Ectodermal cell (in vitro differentiated cells): Measurements from ENCODE around the gene KIF6.

Source experiments
- H3K27ac ChIP-seq: 2 replicates; pipeline ENCODE4 v1.7.0; 2013; ENCODE audit warnings: mild to moderate bottlenecking, low read depth, low read length; ENCODE audit not compliant: insufficient read depth, poor library complexity, severe bottlenecking
- H3K27me3 ChIP-seq: 2 replicates; pipeline ENCODE4 v1.7.0; 2013; ENCODE audit warnings: mild to moderate bottlenecking, low read length; ENCODE audit not compliant: insufficient read depth, control insufficient read depth, poor library complexity, severe bottlenecking
- H3K36me3 ChIP-seq: one replicate; pipeline ENCODE4 v1.7.0; 2013; ENCODE audit warnings: low read length; ENCODE audit not compliant: control insufficient read depth, insufficient read depth
- H3K4me1 ChIP-seq: one replicate; pipeline ENCODE4 v1.7.0; 2013; ENCODE audit warnings: low read length; ENCODE audit not compliant: control insufficient read depth, insufficient read depth
- H3K4me3 ChIP-seq: 2 replicates; pipeline ENCODE4 v1.7.0; 2013; ENCODE audit warnings: low read depth, low read length, control low read depth; ENCODE audit not compliant: insufficient read depth
- H3K9me3 ChIP-seq: 2 replicates; pipeline ENCODE4 v1.7.0; 2013; ENCODE audit warnings: mild to moderate bottlenecking, low read length, moderate library complexity; ENCODE audit not compliant: control insufficient read depth
- WGBS, 2 experiments: methylation state at CpG; one replicate each; pipeline ENCODE4 v1.1.7; 2013; ENCODE audit warnings: missing lambda C conversion rate in 2 of 2; 5-methylcytosine and 5-hydroxymethylcytosine counted together

KIF6 gene

DNA sequence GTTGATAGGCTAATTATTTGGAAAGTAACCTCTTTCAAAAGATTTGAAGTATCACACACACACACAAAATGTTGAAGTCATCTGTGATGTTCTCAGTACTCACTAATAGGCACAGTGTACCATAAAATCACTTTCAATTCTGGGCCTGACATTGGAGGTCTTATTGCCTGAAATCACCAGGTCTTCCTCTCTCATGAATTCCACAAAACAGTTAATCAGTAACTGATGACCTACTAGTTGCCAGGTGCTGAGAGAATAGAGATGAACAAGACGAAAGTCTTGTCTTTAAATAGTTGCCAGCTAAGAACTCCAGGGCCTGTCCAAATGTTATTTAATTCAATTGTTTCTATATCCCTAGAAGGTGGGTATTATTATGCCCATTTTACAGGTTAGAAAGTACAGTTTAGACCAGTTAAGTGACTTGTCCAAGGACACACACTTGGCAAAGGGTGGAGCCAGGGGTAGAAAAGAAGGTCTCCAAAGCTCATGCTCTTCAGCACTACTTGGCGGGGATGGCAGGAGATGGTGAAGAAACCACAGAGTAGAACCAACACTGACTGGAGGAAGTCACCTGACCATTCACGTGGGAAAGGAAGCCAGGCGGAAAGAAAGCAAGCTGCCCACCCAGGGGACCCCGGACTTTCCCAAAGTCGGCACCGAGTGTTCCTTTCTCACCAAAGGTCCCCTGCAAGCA, 116.4 kb downstream of the KIF6 start:
- H3K27me3 ChIP-seq, result no peaks in the 10 kb centered on the region
- H3K27ac ChIP-seq, result no peak overlapping the region
- H3K36me3 ChIP-seq, result no peaks in the 10 kb centered on the region
- no peak overlapping the region for H3K4me3 ChIP-seq
- no peaks in the 10 kb centered on the region for H3K9me3 ChIP-seq
- no peaks in the 10 kb centered on the region for H3K4me1 ChIP-seq
- 92 to 93% methylated on average over 7 of the region's 7 CpGs for WGBS, 2 experiments

DNA sequence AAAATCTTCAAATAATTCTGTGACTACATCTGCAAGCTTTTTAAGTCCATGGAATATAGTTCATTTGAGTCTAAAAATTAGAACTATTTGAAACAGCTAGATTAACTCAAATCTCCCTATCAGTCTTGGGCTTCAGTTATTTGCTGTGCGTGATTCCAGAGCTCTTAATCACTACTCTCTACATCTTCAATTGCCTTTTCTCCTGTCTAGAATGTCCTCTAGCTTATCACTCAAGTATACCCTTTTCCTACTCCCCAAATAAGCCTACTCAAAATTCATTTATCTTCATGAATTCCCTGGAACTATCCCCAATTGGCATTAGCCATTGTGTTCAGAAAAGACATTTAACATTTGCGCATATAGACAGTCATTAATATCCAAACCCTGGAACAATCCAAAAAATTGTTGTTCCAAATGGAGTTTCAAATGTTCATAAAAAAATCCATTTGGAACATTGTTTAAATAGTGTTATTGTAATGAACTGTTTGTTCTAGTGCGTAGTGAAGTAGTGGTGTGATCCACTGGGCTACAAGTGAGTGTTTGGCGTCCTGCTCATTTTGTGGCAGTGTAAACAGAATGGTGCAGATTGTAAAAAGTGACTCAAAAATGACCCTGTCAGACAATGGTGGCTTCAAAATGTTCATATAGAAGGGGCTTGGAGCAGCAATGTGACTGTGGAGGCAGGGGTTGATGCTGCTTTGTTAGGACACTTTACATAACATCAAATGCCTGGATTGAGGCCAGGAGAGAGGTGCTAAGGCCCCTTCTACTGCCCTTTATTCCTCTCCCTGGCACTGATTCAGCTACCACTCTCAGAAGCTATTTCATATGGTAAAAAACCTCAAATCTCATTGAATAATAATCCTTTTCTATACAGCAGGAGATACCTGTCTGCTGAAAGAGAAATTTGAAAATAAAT, 122.3 kb downstream of the KIF6 start:
- WGBS, 2 experiments, result 95 to 96% methylated on average over 4 of the region's 4 CpGs
- Histone ChIP-seq H3K4me3 (no peak overlapping the region), H3K9me3 (no peaks in the 10 kb centered on the region), H3K27ac (no peak overlapping the region), H3K27me3 (no peaks in the 10 kb centered on the region), H3K36me3 (no peaks in the 10 kb centered on the region), H3K4me1 (no peaks in the 10 kb centered on the region)

DNA sequence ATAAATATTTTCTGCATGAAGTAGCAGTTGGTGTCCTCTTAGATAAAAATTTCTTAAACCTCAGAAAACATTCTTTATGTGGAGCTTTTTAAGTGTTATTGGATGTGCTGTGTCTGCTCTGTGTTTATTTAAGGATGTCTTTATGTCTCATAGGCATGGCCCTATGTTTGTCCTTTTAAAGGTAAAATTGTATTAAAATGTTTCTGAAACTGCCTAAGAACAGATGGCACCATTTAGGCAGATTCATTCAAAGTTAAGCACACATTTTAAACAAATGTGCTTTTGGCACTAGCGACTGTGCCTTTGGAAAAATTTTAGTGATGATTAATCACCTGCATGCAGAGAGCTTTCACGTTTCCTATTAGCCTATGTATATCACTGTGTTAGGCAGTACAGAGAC, 125.2 kb downstream of the KIF6 start:
- Histone ChIP-seq H3K9me3 (no peaks in the 10 kb centered on the region), H3K4me3 (no peak overlapping the region), H3K27ac (no peak overlapping the region), H3K36me3 (no peaks in the 10 kb centered on the region), H3K27me3 (no peaks in the 10 kb centered on the region), H3K4me1 (no peaks in the 10 kb centered on the region)
- WGBS, 2 experiments, result 89 to 97% methylated on average over 2 of the region's 2 CpGs

DNA sequence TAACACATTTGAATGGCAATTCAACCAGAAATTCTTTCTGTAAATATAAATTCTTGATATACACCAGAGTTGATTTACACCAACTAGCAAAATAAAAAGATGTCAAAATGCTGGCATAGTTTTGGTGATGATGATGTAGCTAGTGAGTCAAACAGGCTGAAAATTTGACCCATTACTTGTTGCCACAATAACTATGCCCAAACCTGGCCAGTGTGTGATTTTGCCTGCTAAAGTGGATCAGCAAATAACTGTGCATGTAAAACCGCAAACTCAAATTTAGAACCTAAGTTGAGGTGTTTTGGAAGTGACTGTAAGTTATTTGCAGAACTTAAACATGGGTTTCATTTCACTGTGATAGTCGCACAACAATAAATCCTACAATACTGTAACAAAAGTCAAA, 125.9 kb downstream of the KIF6 start:
- Histone ChIP-seq H3K36me3 (no peaks in the 10 kb centered on the region), H3K27ac (no peak overlapping the region)
- WGBS, 2 experiments, result 91 to 92% methylated on average over 2 of the region's 2 CpGs

DNA sequence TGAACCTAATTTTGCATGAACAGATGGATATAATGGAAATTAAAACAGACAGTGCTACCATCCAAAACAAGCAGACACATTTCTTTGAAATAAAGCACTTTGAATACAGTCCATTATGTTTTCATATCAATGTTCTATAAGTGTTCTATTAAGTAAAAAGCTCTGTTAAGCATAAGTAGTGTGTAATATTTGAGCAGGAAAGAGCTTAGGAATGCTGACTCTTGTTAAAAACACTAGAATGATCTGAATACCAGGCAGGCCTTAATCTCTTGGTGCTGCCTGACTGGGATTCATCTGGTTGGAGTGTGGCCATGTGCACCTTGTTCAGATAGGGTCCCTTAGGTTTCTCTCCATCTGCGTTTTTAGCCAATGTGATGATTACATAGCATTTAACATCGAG, 130.9 kb downstream of the KIF6 start:
- Histone ChIP-seq H3K4me1 (no peaks in the 10 kb centered on the region), H3K4me3 (no peak overlapping the region), H3K27me3 (no peaks in the 10 kb centered on the region), H3K9me3 (no peaks in the 10 kb centered on the region), H3K36me3 (no peaks in the 10 kb centered on the region), H3K27ac (no peak overlapping the region)
- 91 to 97% methylated on average over 2 of the region's 2 CpGs for WGBS, 2 experiments

More for the DNA sequence above, 125.9 kb downstream of the KIF6 start:
- H3K9me3 ChIP-seq, result no peaks in the 10 kb centered on the region
- H3K4me3 ChIP-seq, result no peak overlapping the region
- no peaks in the 10 kb centered on the region for H3K4me1 ChIP-seq
- H3K27me3 ChIP-seq, result no peaks in the 10 kb centered on the region

DNA sequence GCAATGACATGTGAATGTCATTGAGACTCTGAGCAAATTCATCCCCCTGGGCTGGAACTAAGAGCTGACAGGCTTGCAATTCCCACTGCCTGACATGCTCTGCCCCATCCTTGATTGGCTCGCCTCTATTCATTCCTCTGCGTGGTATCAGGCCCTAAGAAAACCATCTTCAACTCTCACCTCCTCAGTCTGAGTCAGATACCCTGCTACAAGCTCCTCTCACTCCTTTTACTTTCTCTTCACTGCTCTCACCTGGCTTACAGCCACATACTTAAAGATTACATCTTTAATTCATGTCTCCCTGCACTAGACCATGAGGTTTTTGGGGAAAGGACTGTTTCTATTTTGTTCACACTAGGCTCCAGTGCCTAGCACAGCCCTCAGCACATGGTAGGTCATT, 131.6 kb downstream of the KIF6 start:
- WGBS, 2 experiments, result 76 to 85% methylated on average over 2 of the region's 2 CpGs

DNA sequence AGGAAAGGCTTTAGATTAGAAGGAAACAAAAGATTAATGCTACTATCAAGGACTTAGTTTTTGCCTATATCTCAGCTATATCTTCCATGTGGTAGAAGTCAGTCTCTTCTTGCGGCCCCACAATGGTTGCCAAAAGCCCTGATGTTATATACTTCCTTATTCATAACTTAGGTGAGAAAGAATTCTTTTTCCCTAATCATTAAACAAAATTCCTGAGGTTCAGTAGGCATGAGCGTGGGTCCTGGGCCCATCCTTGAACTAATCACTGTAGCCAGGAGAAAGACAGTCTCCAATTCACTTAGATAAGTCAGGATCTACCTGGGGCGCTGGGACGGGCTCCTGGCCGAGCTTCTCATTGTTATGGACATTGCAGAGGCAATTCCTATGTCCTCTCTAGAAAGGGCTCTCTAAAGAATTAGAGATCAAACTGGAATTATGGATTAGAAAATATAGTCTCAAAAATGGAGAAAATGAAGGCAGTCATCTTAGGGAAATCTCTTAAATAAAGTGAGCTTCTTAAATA, 134.3 kb downstream of the KIF6 start:
- Histone ChIP-seq H3K36me3 (no peaks in the 10 kb centered on the region), H3K4me3 (no peak overlapping the region), H3K27ac (no peak overlapping the region), H3K9me3 (no peaks in the 10 kb centered on the region), H3K27me3 (no peaks in the 10 kb centered on the region), H3K4me1 (no peaks in the 10 kb centered on the region)
- WGBS, 2 experiments, result 70 to 80% methylated on average over 5 of the region's 5 CpGs

More for the DNA sequence above, 131.6 kb downstream of the KIF6 start:
- H3K4me1 ChIP-seq, result no peaks in the 10 kb centered on the region
- no peaks in the 10 kb centered on the region for H3K36me3 ChIP-seq
- H3K27me3 ChIP-seq, result no peaks in the 10 kb centered on the region
- H3K4me3 ChIP-seq, result no peak overlapping the region
- no peak overlapping the region for H3K27ac ChIP-seq
- no peaks in the 10 kb centered on the region for H3K9me3 ChIP-seq

DNA sequence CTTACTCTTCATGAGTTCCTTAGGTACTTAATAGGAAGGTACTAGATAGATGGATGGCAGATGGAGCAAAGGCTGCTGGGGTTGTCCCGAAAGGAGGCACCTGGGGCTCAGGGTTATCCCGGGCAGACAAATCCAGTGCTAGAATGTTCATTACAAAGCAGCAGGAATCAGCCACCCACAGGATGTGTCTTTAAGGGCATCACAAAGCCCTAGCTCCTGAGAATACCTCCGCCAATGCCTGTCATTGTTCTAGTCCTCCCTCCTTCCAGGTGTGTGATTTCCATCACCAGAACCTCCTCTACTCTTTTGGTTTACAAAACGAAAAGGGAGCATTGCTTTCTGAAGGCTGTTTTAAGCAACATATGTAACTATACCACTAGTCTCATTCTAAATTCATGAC, 138.1 kb downstream of the KIF6 start:
- Histone ChIP-seq H3K27ac (no peak overlapping the region), H3K9me3 (no peaks in the 10 kb centered on the region), H3K36me3 (no peaks in the 10 kb centered on the region), H3K4me3 (no peak overlapping the region), H3K4me1 (no peaks in the 10 kb centered on the region), H3K27me3 (no peaks in the 10 kb centered on the region)
- 77 to 83% methylated on average over 4 of the region's 4 CpGs for WGBS, 2 experiments

DNA sequence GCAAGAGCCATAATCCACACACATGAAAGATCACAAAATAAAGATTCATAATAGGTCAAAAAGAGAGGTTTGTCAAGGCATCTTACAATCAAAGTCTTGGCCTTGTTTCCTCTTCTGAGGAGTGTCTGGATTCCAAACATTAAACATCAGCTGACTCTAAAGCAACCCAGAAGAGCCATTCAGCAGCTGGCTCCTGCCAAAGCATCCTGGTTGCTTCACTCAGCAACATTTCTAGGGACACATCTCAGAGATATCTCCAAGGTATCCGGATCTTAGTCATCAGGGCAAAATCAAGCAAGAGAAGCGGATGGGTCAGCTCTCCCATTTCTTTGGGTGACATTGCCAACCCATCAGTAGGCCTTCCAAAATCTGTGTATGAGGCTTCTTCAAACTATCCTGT, 139.6 kb downstream of the KIF6 start:
- H3K27me3 ChIP-seq, result no peaks in the 10 kb centered on the region
- WGBS, 2 experiments, result 88 to 98% methylated on average over 2 of the region's 2 CpGs
- H3K9me3 ChIP-seq, result no peaks in the 10 kb centered on the region
- no peaks in the 10 kb centered on the region for H3K36me3 ChIP-seq
- no peak overlapping the region for H3K27ac ChIP-seq
- no peaks in the 10 kb centered on the region for H3K4me1 ChIP-seq
- no peak overlapping the region for H3K4me3 ChIP-seq

DNA sequence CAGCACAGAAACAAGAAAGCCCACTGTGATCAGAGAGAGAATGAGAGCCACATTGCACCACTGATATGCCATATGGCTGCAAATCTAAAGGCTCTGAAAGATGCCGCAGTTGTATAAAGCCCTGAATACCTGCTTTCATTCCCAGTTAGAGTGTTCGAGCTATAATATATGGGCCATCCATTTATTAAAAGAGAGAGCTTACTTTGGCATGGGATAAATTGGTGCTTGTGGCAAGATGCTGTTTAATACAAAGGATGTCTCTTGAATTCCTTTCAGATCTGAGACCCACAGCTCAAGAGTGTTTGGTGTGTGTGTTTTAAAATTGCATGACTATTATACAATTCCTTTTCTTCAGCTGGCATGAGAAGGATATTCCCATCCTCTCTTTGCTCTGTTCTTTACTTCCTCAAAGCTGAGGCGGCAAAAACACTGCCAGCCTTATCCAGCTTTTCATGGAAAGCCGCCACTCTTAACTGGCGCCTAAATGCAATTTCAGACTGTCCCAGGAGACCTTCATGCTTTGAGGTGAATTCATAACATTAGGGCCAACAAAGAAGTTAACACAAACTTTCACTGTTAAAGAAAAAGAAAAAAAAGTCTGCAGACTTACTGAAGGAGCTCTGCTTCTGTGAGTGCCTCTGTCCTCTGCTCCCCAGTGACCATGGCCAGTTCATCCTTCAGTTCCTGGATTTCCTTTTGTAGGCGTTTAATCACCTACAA, 147.6 kb downstream of the KIF6 start:
- no peak overlapping the region for H3K4me3 ChIP-seq
- H3K27ac ChIP-seq, result no peak overlapping the region
- H3K27me3 ChIP-seq, result no peaks in the 10 kb centered on the region
- no peaks in the 10 kb centered on the region for H3K36me3 ChIP-seq
- no peaks in the 10 kb centered on the region for H3K9me3 ChIP-seq
- no peaks in the 10 kb centered on the region for H3K4me1 ChIP-seq
- 95 to 98% methylated on average over 6 of the region's 6 CpGs for WGBS, 2 experiments
